ENCODE data around the gene TMEM221.
A peak's percentile ranks its signal among the peaks of the same experiment; 100 is the strongest.

Gene TMEM221

DNA sequence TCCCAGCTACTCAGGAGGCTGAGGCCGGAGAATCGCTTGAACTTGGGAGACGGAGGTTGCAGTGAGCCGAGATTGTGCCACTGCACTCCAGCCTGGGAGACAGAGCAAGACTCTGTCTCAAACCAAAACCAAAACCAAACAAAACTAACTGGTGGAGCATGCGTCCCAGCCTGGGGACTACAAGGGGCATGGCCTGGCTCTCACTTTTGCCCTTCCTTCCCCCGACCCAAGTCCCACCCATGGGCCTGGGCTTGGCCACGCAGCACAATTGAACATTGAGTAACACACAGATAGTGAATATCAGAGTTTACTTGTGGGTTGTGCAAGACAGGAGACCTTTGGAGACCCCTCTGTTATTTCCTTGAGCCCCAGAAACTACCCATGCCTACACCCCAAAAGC, 13.2 kb downstream of the TMEM221 start:
- no peak for DNase-seq
- no peaks in the 10 kb centered on the region for H3K27me3 Mint-ChIP-seq
- H3K27ac Mint-ChIP-seq = no peak overlapping the region
- no peaks in the 10 kb centered on the region for H3K36me3 Mint-ChIP-seq (ENCODE audit: low read depth)
- no peaks in the 10 kb centered on the region for H3K9me3 Mint-ChIP-seq
- no peaks in the 10 kb centered on the region for H3K4me1 Mint-ChIP-seq (ENCODE audit: low read depth)
- no peak overlapping the region for H3K4me3 Mint-ChIP-seq

GRCh38 chr19:17431417-17431816, 17.1 kb downstream of the TMEM221 start:
- Mint-ChIP-seq H3K27me3 (no peaks in the 10 kb centered on the region), H3K4me3 (no peak overlapping the region)

DNA sequence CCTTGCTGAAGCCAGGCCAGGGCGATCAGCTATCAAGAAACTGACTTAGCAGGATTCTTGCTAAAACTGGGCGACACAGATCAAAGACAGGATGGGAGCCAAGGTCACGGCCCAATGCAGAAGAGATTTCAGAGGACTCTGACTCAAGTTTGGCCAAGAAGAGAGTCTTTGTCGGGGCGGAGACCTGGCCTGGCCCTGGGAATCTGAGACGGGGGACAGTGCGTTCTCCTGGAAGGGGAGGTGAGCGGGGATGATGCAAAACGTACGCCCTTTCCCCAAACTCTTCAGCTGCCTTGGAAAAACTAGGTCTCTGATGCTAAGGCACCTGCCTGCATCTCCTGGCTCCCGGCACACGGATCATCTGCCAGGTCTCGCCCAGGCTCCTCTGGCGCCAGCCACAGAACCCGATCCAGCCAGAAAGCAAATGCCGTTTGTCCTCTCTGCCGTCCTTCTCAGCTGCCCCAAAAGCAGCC, 18.8 kb downstream of the TMEM221 start:
- H3K4me1 Mint-ChIP-seq (ENCODE audit: low read depth) = peaks cover 1% of the 10 kb centered on the region
- H3K4me3 Mint-ChIP-seq = no peak overlapping the region
- H3K36me3 Mint-ChIP-seq (ENCODE audit: low read depth) = no peaks in the 10 kb centered on the region
- no peaks in the 10 kb centered on the region for H3K27me3 Mint-ChIP-seq
- no peak overlapping the region for H3K27ac Mint-ChIP-seq
- DNase-seq = no peak
- no peaks in the 10 kb centered on the region for H3K9me3 Mint-ChIP-seq

More at GRCh38 chr19:17431417-17431816, 17.1 kb downstream of the TMEM221 start:
- no peaks in the 10 kb centered on the region for H3K36me3 Mint-ChIP-seq (ENCODE audit: low read depth)
- no peak overlapping the region for H3K27ac Mint-ChIP-seq
- no peaks in the 10 kb centered on the region for H3K9me3 Mint-ChIP-seq
- H3K4me1 Mint-ChIP-seq (ENCODE audit: low read depth) = no peaks in the 10 kb centered on the region
- DNase-seq = no peak

DNA sequence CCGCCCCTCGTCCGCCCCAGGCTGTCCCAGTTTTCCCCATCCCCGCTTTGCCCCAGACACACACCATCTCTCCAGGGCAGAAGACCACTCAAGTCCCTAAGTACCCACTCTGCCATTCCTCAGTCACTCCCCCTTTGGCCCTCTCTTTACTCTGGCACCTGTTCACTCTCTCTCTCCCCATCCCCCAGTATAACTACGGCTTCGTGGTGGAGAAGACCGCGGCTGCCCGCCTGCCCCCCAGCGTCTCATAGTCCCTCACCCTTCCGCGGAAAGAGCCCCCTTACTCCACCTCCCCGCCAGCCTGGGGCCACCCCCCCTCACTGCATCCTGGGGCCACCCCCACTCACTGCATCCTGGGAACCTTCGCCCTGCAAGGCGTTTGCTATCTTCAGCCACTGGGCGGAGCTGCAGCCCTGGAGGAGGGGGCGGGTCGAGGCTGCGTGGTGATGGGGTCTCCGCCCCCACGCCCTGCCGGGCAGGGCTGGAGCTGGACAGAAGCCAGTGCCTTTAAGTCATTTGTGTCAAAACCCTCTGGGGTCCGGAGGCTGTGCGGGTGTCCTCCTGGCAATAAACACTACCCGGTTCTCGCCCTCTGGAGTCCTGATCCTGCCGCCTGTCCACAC, 23.6 kb downstream of the TMEM221 start:
- H3K36me3 Mint-ChIP-seq (ENCODE audit: low read depth) = peaks cover 16% of the 10 kb centered on the region
- no peak overlapping the region for H3K4me3 Mint-ChIP-seq
- peak; percentile 49 for DNase-seq
- peaks cover 11% of the 10 kb centered on the region for H3K4me1 Mint-ChIP-seq (ENCODE audit: low read depth)
- no peaks in the 10 kb centered on the region for H3K9me3 Mint-ChIP-seq
- H3K27ac Mint-ChIP-seq = no peak overlapping the region
- H3K27me3 Mint-ChIP-seq = no peaks in the 10 kb centered on the region

DNA sequence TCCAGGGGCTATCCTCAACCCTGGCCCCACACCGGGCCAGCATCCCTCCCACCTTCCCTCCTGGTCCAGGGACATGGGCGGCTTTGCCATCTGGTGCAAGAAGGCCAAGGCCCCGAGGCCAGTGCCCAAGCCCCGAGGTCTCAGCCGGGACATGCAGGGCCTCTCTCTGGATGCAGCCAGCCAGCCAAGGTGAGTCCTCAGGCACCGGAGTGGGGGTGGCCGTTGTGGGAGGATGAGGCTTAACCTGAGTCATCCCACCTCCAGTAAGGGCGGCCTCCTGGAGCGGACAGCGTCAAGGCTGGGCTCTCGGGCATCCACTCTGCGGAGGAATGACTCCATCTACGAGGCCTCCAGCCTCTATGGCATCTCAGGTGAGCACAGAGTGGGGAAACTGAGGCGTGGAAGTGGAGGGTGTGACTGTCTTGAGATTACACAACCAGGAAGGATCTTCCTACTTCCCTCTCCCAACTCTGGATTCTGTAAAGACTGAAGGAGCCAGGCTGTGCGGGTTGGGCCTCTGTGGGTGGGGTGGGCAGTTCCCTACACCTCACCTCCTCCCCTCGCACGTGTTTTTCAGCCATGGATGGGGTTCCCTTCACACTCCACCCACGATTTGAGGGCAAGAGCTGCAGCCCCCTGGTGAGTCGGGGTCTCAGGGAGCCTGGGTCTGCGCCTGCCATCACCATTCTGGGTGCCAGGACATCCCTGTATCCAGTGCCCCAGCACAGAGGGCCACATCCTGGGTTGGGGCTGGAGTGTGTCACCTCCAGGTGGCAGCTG, 24.8 kb downstream of the TMEM221 start:
- Mint-ChIP-seq H3K36me3 (ENCODE audit: low read depth) (peaks cover 18% of the 10 kb centered on the region), H3K27me3 (no peaks in the 10 kb centered on the region), H3K4me3 (no peak overlapping the region), H3K9me3 (no peaks in the 10 kb centered on the region), H3K4me1 (ENCODE audit: low read depth) (peaks cover 21% of the 10 kb centered on the region), H3K27ac (no peak overlapping the region)
- DNase-seq = no peak

GRCh38 chr19:17421942-17422341, 26.5 kb downstream of the TMEM221 start:
- no peak for DNase-seq
- no peaks in the 10 kb centered on the region for H3K27me3 Mint-ChIP-seq
- no peaks in the 10 kb centered on the region for H3K9me3 Mint-ChIP-seq
- H3K27ac Mint-ChIP-seq = no peak overlapping the region
- peaks cover 22% of the 10 kb centered on the region for H3K4me1 Mint-ChIP-seq (ENCODE audit: low read depth)
- H3K36me3 Mint-ChIP-seq (ENCODE audit: low read depth) = peaks cover 20% of the 10 kb centered on the region
- H3K4me3 Mint-ChIP-seq = no peak overlapping the region

DNA sequence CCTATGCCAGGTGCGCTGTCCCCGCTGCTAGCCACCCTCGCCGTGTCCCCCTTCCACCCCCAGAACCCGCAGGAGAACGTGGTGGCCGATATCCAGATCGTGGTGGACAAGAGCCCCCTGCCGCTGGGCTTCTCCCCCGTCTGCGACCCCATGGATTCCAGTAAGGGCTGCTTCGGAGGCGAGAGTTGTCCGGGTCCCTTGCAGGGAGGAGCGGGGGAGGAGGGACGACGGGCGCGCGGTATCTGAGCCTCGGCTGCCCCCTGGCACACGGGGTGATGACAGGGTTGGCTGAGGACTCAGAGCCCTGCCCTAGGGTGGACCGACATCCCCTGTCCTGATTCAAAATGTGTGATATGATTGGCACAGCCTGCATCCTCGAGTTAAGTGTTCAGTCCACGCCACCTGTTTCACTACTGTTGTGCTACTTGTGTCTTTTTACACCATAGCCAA, 28.0 kb downstream of the TMEM221 start:
- peaks cover 29% of the 10 kb centered on the region for H3K36me3 Mint-ChIP-seq (ENCODE audit: low read depth)
- no peaks in the 10 kb centered on the region for H3K9me3 Mint-ChIP-seq
- H3K4me3 Mint-ChIP-seq = peak overlapping the region; percentile 89
- no peak for DNase-seq
- H3K27ac Mint-ChIP-seq = peak overlapping the region; percentile 85
- H3K4me1 Mint-ChIP-seq (ENCODE audit: low read depth) = peaks cover 22% of the 10 kb centered on the region
- no peaks in the 10 kb centered on the region for H3K27me3 Mint-ChIP-seq

GRCh38 chr19:17419621-17420474, 28.6 kb downstream of the TMEM221 start, which contains the start of gene MVB12A:
MVB12A (plus strand) TSS chr19:17420047; CDS start chr19:17420136, 89 bp downstream.
- Mint-ChIP-seq H3K4me3 (peak within 1 kb of the TSS; percentile 89), H3K9me3 (no peaks in the 10 kb centered on the region), H3K36me3 (ENCODE audit: low read depth) (peaks cover 35% of the 10 kb centered on the region), H3K4me1 (ENCODE audit: low read depth) (peaks cover 22% of the 10 kb centered on the region), H3K27me3 (no peaks in the 10 kb centered on the region), H3K27ac (peak within 1 kb of the TSS; percentile 95)
- peak; percentile 94 for DNase-seq

DNA sequence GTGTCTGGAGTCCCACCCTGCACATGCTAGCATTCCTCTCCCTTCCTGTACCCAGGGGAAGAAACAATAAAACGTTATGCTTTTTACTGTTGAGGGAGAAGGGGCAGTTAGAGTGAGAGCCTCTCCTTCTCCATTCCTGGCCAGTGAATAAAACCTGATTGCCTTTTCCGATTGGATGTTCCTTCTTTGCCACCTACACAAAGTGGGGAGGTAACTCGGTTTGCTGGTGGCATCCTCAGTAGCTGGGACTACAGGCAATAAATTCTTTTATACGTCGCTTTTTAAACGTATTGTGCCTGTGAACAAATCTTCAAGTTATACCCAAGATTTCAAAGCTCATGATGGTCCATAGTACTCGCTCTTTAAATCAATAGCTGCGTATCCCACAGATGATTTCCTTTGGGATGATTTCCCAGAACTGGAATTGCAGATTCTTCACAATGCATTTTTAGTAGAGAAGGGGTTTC, 29.3 kb downstream of the TMEM221 start:
- no peak for DNase-seq
- Mint-ChIP-seq H3K4me1 (ENCODE audit: low read depth) (peaks cover 20% of the 10 kb centered on the region), H3K27me3 (no peaks in the 10 kb centered on the region), H3K9me3 (no peaks in the 10 kb centered on the region), H3K27ac (peak overlapping the region; percentile 95), H3K36me3 (ENCODE audit: low read depth) (peaks cover 42% of the 10 kb centered on the region), H3K4me3 (peak overlapping the region; percentile 89)

DNA sequence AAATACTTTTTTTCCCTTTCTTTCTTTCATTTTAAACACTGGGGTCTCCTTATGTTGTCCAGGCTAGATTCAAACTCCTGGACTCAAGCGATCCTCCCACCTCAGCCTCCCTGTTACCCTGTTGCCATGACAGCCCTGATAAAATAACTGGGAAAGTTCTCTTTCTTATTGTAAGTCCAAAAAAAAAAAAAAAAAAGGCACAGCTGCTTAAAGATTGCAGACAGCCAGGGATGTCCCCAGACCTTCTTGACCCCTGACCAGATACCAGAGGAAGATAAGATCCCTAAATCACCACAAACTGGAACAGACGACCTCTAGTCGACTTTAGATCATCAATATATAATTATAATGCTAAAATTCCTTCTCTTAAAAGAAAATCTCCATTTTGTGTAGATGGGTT, 29.8 kb downstream of the TMEM221 start:
- Mint-ChIP-seq H3K9me3 (no peaks in the 10 kb centered on the region), H3K27ac (peak overlapping the region; percentile 95), H3K4me3 (peak overlapping the region; percentile 89), H3K4me1 (ENCODE audit: low read depth) (peaks cover 18% of the 10 kb centered on the region), H3K36me3 (ENCODE audit: low read depth) (peaks cover 45% of the 10 kb centered on the region), H3K27me3 (no peaks in the 10 kb centered on the region)
- no peak for DNase-seq

GRCh38 chr19:17415121-17415520, 33.3 kb downstream of the TMEM221 start:
- no peak overlapping the region for H3K4me3 Mint-ChIP-seq
- no peak for DNase-seq
- H3K9me3 Mint-ChIP-seq = no peaks in the 10 kb centered on the region
- no peaks in the 10 kb centered on the region for H3K27me3 Mint-ChIP-seq
- H3K27ac Mint-ChIP-seq = peak overlapping the region; percentile 6
- H3K36me3 Mint-ChIP-seq (ENCODE audit: low read depth) = peaks cover 51% of the 10 kb centered on the region
- H3K4me1 Mint-ChIP-seq (ENCODE audit: low read depth) = peaks cover 16% of the 10 kb centered on the region

DNA sequence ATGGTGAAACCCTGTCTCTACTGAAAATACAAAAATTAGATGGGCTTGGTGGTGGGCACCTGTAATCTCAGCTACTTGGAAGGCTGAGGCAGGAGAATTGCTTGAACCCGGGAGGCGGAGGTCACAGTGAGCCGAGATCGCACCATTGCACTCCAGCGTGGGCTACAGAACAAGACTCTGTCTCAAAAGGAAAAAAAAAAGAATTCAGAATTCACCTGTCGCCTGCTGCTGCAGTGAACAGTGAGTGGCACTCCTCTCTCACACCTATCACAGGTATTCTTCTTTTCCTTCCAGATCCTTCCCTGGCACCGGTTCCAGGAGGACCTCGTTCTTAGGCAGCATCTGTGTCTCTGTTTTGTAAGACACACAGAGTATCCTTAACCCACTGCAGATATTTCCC, 34.4 kb downstream of the TMEM221 start:
- H3K36me3 Mint-ChIP-seq (ENCODE audit: low read depth) = peaks cover 48% of the 10 kb centered on the region
- H3K27ac Mint-ChIP-seq = no peak overlapping the region
- H3K9me3 Mint-ChIP-seq = no peaks in the 10 kb centered on the region
- H3K4me3 Mint-ChIP-seq = no peak overlapping the region
- no peaks in the 10 kb centered on the region for H3K27me3 Mint-ChIP-seq
- H3K4me1 Mint-ChIP-seq (ENCODE audit: low read depth) = peaks cover 10% of the 10 kb centered on the region
- DNase-seq = no peak

DNA sequence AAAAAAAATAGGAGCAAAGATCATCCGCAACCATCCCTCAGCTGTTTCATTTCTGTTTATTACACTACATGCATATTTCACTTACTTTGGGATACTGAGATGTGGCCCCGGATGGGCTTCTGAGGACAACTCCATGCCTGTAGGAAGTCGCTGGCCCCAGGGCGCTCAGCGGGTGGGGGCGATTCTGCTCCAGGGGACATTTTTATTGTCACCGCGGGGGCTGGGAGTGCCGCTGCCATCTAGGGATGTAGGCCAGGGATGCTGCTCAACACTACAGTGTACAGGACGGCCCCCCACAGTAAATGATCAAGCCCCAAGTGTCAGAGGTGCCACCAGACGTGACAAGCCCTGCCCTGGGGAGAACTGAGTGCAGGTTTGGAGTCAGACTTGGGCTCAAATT, 36.7 kb downstream of the TMEM221 start:
- H3K36me3 Mint-ChIP-seq (ENCODE audit: low read depth) = peaks cover 50% of the 10 kb centered on the region
- H3K27me3 Mint-ChIP-seq = no peaks in the 10 kb centered on the region
- H3K9me3 Mint-ChIP-seq = no peaks in the 10 kb centered on the region
- DNase-seq = no peak
- H3K27ac Mint-ChIP-seq = no peak overlapping the region
- H3K4me3 Mint-ChIP-seq = no peak overlapping the region
- peaks cover 17% of the 10 kb centered on the region for H3K4me1 Mint-ChIP-seq (ENCODE audit: low read depth)

DNA sequence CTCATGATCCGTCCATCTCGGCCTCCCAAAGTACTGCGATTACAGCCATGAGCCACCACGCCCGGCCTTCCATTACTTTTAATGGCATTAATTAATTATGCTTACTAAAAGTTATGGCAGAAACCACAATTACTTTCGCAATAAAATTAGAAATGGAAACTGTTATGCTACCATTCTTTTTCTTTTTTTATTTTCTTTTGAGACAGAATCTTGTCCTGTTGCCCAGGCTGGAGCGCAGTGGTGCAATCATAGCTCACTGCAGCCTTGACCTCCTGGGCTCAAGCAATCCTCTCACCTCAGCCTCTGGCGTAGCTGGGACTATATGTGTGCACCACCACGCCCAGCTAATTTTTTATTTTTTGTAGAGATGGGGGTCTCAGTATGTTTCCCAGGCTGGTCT, 38.5 kb downstream of the TMEM221 start:
- H3K27ac Mint-ChIP-seq = no peak overlapping the region
- H3K9me3 Mint-ChIP-seq = no peaks in the 10 kb centered on the region
- peaks cover 54% of the 10 kb centered on the region for H3K36me3 Mint-ChIP-seq (ENCODE audit: low read depth)
- DNase-seq = no peak
- H3K4me3 Mint-ChIP-seq = no peak overlapping the region
- H3K4me1 Mint-ChIP-seq (ENCODE audit: low read depth) = peaks cover 33% of the 10 kb centered on the region
- H3K27me3 Mint-ChIP-seq = no peaks in the 10 kb centered on the region
